HG03571 (cell line): Measurements from ENCODE around the gene CABP7.

Experiments
- ATAC-seq: cut with Tn5 transposase; IDR thresholded peaks from one replicate; pipeline ENCODE4 v1.9.1; 2021; ENCODE audit not compliant: unreplicated experiment

CABP7 gene

DNA sequence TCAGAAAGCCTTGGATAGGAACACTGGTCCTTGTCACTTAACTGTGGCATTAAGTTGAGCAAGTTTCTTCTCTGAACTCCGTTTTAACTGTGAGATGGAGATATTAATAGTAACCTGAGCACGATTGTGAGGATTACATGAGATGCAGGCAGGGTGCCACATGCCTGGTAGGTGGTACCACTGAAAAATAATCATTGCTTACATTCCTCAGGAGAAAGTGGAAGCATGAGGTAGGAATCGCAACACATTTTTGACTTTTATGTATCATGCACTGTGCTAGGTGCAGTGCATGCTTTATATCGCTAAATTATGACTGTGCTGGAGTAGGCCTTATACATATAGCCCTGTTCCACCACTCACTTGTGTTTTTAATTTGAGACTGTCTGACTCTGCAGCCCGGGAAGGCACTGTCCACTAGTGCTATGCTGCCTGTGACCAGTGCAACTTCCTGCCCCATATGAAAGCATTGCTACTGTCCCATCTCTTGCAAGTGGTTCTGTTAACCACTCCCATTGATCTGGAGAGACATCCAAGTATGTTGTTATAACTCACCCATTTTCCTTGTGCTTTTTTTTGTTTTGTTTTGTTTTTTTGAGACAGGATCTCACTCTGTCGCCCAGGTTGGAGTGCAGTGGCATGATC, 48.4 kb downstream of the CABP7 start:
- ATAC-seq: no peak

- ATAC-seq: no peak
Measured at GRCh38 chr22:29769723-29770321, 50.0 kb downstream of the CABP7 start.

DNA sequence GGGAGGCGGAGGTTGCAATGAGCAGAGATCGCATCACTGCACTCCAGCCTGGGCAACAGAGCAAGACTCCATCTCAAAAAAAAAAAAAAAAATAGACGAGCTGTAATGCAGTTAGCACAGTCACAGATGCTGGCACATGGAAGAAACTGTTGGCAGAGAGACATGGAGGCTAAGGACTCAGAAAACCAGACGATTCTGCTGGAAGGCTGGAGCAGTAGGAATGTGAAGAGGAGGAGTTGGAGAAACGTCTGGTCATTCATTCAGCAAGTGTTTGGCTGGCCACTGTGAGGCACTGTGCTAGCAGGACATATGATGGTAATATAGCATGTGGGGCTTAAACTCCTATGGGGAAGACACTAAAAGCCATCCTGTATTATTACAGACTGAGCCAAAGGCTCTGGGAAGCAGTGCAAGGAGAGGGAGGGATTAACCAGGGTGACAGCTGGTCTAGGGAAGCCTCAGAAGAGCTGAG, 52.4 kb downstream of the CABP7 start:
- ATAC-seq: no peak

DNA sequence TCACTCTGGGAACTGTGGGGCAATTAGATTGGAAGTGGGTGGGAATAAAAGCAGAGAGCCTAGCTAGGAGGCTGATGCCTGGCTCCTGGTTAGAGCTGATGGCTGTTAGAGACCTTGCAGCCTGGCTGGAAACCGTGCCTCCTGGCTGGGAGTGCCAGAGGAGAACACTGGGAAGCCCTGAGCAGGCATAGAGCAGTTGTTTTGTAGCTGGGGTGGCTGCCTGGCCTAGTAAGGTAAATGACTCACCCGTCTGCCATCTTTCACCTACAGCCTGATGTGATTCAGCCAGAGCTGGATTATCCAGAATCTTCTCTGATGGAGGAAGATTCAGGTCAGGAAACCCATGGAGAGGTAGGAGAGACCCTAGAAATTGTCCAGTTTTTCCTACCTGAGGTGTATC, 53.4 kb downstream of the CABP7 start:
- no peak for ATAC-seq

- no peak for ATAC-seq
Measured at GRCh38 chr22:29780220-29780619, 60.4 kb downstream of the CABP7 start.

GRCh38 chr22:29780748-29781676, 61.2 kb downstream of the CABP7 start:
- ATAC-seq: no peak
